ENCODE results near the gene DGAT2. TPM values are rescaled to one million over a fixed set of nuclear protein-coding genes. Genes with fewer than 3 reads are reported as not detected.

Gene DGAT2
- total RNA-seq, 1 donor from 2014 or later, result 0.93 TPM

DNA sequence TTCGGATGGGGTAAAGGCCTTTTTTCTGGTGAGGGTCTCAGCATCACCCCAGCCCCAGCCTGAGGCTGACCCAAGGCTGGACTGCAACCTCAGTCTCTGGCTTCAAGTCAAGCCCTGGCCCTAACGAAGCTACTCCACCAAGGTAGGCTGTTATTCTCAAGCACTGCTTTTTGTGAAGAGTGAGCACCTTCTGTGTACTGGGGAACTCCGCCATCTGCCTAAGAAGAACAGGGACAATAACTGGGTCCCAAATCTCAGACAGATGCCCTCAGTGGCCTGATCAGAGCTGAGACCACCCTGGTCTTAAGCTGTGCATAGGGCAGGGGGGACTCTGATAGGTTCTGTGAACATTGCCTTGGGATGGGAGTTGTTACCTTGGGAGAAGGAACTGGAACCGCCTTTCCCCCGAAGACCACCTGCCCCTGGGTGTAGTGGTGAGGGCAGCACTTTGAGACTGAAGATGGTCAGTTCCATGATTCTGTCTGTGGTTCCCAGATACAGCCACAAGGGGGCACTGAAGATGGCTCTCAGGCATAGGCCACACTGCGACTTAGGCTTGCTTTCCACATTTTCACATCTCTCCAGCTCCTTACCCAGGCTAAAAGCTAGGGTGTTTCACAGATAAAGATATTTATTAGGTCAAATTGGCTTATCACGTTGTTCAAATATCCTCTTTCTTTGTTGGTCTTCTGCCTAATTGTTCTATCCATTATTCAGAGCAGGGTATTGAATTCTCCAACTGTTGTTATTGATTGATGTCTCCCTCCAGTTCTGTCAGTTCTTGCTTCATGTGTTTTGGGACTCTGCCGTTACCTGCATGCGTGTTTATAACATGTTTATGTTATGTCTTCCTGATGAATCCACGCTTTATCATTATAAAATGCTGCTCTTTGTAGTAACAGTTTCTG, 34.6 kb downstream of the DGAT2 start:
- Mint-ChIP-seq H3K27me3 (ENCODE audit: low read depth) (no peaks in the 10 kb centered on the region), H3K36me3 (ENCODE audit: low read depth) (no peaks in the 10 kb centered on the region), H3K9me3 (no peaks in the 10 kb centered on the region), H3K4me1 (peaks cover 4% of the 10 kb centered on the region), H3K4me3 (no peak overlapping the region), H3K27ac (ENCODE audit: unreplicated experiment) (no peak overlapping the region)
- TF ChIP-seq, protein P1, sequence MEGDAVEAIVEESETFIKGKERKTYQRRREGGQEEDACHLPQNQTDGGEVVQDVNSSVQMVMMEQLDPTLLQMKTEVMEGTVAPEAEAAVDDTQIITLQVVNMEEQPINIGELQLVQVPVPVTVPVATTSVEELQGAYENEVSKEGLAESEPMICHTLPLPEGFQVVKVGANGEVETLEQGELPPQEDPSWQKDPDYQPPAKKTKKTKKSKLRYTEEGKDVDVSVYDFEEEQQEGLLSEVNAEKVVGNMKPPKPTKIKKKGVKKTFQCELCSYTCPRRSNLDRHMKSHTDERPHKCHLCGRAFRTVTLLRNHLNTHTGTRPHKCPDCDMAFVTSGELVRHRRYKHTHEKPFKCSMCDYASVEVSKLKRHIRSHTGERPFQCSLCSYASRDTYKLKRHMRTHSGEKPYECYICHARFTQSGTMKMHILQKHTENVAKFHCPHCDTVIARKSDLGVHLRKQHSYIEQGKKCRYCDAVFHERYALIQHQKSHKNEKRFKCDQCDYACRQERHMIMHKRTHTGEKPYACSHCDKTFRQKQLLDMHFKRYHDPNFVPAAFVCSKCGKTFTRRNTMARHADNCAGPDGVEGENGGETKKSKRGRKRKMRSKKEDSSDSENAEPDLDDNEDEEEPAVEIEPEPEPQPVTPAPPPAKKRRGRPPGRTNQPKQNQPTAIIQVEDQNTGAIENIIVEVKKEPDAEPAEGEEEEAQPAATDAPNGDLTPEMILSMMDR (conservative IDR thresholded peaks at IDR 0.05), result peak; percentile 91
- DNase-seq (ENCODE audit: low read depth, low spot score), result peak; percentile 83

DNA sequence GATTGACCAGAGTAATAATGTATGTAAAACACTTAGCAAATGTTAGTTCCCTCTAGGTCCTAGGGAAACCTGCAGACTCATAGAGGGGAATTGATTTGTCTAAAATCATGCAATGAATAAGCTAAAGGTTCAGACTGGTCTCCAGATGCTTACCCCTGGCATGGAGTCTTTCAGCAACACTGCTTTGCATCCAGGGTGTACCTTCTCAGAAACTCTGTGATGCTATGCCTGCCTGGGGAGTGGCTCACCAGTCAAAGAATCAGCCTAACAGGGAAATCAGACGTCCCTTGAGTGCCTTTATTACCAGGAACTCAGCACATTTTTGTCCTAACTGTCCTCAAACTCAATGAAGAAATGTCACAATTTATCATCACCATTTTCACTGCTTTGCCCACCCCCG, 40.5 kb downstream of the DGAT2 start:
- Mint-ChIP-seq H3K27me3 (ENCODE audit: low read depth) (no peaks in the 10 kb centered on the region), H3K36me3 (ENCODE audit: low read depth) (no peaks in the 10 kb centered on the region), H3K4me3 (no peak overlapping the region), H3K4me1 (peaks cover 10% of the 10 kb centered on the region), H3K27ac (ENCODE audit: unreplicated experiment) (no peak overlapping the region), H3K9me3 (no peaks in the 10 kb centered on the region)
- TF ChIP-seq, protein P1 (conservative IDR thresholded peaks at IDR 0.05), result no peak
- no peak for DNase-seq (ENCODE audit: low read depth, low spot score)

DNA sequence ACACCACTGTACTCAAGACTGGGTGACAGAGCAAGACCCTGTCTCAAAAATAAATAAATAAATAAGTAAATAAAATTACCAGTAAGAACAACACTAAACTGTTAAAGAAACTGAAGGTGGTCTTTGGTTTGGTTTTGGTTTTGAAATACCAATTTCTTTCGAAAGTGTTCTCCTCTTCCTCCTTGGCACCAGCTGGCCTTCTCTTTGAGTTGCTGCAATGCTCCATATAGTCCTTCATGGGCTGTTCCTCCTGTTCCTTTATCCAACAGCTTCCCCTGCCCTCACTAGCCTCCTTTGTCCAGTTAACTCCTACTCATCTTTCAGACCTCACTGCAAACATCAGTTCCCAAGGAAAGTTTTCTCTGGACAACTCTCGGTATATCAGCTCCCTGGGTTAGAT, 41.4 kb downstream of the DGAT2 start:
- no peaks in the 10 kb centered on the region for H3K27me3 Mint-ChIP-seq (ENCODE audit: low read depth)
- no peak overlapping the region for H3K27ac Mint-ChIP-seq (ENCODE audit: unreplicated experiment)
- TF ChIP-seq, protein P1 (conservative IDR thresholded peaks at IDR 0.05), result no peak
- peaks cover 18% of the 10 kb centered on the region for H3K4me1 Mint-ChIP-seq
- no peaks in the 10 kb centered on the region for H3K9me3 Mint-ChIP-seq
- H3K36me3 Mint-ChIP-seq (ENCODE audit: low read depth), result no peaks in the 10 kb centered on the region
- H3K4me3 Mint-ChIP-seq, result no peak overlapping the region
- no peak for DNase-seq (ENCODE audit: low read depth, low spot score)

DNA sequence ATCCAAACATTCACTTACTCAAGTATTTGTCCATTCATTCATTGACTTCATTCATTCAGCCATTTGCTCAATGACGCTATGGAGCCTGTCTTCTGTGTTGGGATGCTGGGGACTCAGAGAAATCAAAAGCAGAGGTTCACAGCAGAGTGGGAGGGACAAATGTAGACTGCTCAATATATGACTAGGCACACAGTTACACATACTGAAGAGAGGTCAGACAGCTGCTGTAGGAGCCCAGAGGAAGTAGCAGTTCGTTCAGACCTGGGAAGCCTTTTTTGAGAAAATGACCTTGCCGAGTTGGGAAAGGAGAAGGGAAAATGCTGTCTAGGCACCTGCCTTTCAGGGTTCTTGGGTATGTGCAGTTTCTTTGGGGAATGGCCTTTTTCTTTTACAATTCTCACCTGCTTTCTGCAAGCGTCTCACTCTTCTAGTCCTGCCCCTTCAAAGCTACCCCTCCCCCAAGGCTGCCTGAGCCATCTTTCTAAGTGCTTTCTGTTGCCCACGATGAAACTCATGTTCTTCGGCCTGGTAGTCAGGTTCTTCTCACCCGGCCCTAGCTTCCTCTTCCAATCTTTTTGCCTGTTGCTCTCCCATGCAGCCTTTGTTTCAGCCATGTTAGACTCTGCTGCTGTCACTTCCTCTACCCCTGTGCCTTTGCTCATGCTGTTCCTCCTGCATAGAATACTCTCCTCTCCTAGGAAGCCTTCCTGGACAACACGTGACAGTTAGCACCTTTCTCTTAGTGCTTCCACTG, 42.2 kb downstream of the DGAT2 start:
- no peaks in the 10 kb centered on the region for H3K27me3 Mint-ChIP-seq (ENCODE audit: low read depth)

DNA sequence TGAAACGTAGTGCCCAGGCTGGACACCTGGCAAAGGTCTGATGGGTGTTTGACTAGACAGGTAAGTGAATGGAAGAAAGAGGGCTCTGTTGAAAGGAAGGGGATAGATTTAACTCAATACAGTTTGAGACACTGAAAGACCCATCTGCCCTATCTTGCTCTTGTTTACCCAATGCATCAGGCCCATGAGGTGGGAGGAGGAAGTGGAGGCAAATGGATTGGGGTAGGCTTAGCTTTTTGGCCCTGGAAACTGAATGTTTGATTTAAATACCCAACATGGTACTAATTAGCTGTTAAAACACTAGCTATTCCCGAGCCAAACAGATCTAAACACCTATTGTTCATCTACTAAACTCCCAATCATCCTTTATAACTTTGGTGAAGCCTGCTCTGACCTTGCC, 42.9 kb downstream of the DGAT2 start:
- H3K4me1 Mint-ChIP-seq, result peaks cover 19% of the 10 kb centered on the region
- no peak overlapping the region for H3K4me3 Mint-ChIP-seq
- H3K36me3 Mint-ChIP-seq (ENCODE audit: low read depth), result no peaks in the 10 kb centered on the region
- H3K27ac Mint-ChIP-seq (ENCODE audit: unreplicated experiment), result no peak overlapping the region
- H3K27me3 Mint-ChIP-seq (ENCODE audit: low read depth), result no peaks in the 10 kb centered on the region
- no peak for DNase-seq (ENCODE audit: low read depth, low spot score)
- H3K9me3 Mint-ChIP-seq, result no peaks in the 10 kb centered on the region
- TF ChIP-seq, protein P1 (conservative IDR thresholded peaks at IDR 0.05), result no peak

More for the DNA sequence above, 42.2 kb downstream of the DGAT2 start:
- H3K36me3 Mint-ChIP-seq (ENCODE audit: low read depth), result no peaks in the 10 kb centered on the region
- H3K4me3 Mint-ChIP-seq, result no peak overlapping the region
- no peaks in the 10 kb centered on the region for H3K9me3 Mint-ChIP-seq
- H3K4me1 Mint-ChIP-seq, result peaks cover 19% of the 10 kb centered on the region
- TF ChIP-seq, protein P1 (conservative IDR thresholded peaks at IDR 0.05), result no peak
- H3K27ac Mint-ChIP-seq (ENCODE audit: unreplicated experiment), result no peak overlapping the region
- no peak for DNase-seq (ENCODE audit: low read depth, low spot score)

All from neural crest cell (in vitro differentiated cells).